Renal cortical epithelial cell (primary cell): ENCODE results near the gene SPOCK1. TPM values are rescaled to one million over a fixed set of nuclear protein-coding genes. Genes with fewer than 3 reads are reported as not detected.
"Not testable (repeated sequence)": the region's sequence is repeated elsewhere in the genome, so short reads cannot be mapped to it uniquely, and the experiment has no call there.

Experiments
- DNase-seq: peaks from one replicate; pipeline ENCODE4 v3.0.0-alpha.2; 2011; ENCODE audit warnings: low read depth
- total RNA-seq: library from RNA; depleted of rRNA; stranded (reverse); fragments of >200 nt; gene quantifications from 2 replicates; pipeline ENCODE4 v1.2.3, GENCODE V29; 2014

SPOCK1 gene
- total RNA-seq, 1 donor from 2014 or later, result 224 TPM

GRCh38 chr5:137264573-137264972 lies 234.6 kb downstream of the SPOCK1 start:
- no peak for DNase-seq

DNA sequence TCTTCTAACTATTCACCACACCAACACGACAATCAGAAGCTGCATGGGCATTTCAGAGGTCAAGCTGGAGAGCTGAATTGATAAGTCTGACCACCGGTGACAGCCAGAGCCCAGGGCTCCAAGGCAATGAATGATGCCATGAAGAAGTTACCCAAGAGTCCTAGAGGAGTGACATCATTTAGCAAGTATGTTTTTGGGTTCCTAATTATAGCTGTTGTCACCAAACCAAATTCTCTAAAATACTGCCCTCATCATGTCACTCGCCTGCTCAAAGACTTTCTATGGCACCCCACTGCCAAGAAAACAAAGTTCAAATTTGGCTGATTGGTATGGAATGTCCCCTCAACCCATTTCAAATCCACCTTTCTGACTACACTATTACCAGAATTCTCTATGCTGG lies 235.1 kb downstream of the SPOCK1 start:
- no peak for DNase-seq

DNA sequence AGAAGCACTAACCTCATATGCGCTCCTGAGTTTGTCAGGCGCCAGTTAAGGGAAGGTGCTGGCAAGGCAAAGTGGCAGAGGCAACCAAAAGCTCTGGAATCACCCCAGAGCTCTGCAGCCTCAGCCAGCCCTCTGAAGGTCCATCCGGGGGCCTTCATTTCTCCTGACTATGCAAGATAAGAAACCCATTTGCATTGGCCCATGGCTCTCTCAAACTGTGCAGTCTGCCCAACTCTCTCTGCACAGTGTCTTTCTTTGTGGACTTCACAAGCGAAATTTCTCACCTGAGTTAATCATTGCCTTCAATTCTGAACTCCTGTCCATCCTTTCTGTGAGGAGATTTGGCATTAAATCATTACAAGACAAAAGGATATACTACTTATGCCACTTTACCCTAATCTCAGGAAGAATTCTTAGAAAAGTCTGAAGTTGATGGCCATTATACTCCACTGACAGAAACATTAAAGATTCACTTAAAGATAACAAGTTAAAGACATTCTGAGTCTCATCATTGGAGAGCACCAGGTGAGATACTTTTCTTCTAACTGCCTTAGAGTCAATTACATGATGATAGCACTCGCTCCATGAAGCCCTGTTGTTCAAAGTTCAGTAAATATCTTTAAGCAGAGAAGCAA lies 235.6 kb downstream of the SPOCK1 start:
- DNase-seq, result peak; percentile 57

DNA sequence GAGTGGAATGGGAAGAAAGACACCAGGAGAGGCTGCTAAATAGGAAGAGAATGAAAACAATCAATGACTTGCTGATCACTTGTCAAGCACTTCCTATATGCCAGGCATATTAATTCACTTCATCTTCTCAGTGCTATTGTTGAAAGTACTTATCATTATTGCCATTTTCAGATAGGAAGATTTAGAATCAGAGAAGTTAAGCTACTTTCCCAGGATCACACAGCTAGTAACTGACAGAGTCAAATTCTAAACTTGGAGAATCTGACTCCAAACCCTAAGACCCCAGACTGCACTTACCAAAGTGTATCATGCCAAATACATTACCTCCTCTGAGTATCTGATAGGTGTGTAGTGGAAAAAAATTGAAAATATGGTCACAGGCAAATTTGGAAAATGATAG lies 236.3 kb downstream of the SPOCK1 start:
- no peak for DNase-seq

GRCh38 chr5:137260820-137261695 lies 238.1 kb downstream of the SPOCK1 start:
- no peak for DNase-seq

- not testable (repeated sequence) for DNase-seq
Measured at GRCh38 chr5:137259115-137259514, 240.0 kb downstream of the SPOCK1 start.

DNA sequence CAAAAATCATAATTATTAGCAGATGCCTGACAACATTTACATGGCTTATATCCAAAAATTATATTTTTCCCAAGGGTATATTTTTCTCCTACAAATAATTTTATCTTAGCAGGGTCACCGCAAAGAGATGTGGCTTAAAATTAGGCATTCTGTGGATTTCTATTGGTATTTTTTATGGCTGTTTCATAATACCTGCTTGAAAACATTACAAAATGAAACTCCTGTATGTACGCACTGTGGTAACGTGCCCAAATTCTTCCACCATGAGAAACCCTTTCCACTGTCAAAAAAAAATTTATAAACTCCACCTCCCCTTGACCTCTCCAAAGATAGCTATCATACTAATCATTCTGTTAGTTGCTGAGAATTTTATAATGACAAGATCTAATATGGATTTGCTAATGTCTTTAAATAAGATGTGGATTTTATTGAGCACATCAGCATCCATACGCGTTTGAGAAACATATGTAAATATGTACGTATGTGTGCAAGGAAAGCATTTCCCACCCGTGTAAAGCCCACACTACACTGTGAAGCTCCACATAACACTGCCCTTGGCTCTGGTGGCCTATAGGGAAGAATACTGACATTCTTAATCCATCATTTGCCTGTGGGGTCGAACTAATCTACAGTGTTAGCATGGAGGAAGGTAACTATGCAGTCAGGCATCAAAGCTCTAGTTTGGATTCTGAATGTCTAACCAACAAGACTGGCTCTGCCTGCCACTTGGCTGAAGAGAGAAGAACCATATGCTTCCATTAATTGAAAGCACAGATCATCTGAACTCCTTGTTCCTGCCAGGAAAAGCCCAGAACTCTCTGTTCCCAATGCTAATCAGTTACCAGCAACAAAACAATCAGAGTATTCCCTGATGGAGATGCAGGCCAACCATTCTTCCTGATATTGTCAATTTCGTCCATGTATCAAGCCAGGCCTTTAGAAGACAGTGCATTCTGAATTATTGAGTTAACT lies 244.7 kb downstream of the SPOCK1 start:
- no peak for DNase-seq

DNA sequence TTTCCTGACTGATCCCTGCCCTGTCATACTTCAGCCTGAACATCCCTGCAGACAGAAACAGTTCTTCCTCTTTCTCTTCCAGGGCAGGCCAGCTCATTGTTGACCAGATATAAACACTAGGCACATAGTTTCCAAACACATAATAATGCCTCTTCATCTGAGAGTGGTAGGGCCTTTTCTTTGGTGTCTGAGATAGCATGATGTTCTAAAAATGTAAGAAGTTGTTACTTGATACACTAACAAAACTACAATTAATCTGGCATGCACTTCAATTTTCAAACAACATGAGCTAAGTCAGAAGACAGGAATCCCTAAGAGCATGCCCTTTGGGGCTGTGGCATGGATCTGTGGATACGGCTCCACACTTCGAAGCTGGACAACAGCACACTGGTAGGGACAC lies 246.6 kb downstream of the SPOCK1 start:
- DNase-seq, result no peak

DNA sequence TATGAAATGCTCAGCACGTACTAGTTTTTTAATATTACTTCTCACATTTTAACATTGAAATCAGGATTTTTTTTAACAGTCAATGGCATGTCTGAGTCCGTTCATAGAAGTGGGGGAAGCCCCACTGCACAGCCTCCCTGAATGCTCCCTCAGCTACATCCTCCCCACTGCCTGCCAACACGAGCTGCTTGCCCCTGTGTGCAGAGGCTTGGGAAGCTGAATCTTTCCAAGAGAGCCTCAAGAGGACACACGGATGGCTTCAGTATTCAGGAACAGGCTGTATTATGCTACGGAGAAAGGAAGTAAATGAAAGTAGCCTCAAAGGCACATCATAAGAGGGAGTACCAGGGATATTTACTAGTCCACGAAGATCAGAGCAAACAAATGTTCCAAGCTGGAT lies 248.7 kb downstream of the SPOCK1 start:
- no peak for DNase-seq

- DNase-seq, result peak; percentile 94
Measured at GRCh38 chr5:137248527-137248926, 250.6 kb downstream of the SPOCK1 start.

DNA sequence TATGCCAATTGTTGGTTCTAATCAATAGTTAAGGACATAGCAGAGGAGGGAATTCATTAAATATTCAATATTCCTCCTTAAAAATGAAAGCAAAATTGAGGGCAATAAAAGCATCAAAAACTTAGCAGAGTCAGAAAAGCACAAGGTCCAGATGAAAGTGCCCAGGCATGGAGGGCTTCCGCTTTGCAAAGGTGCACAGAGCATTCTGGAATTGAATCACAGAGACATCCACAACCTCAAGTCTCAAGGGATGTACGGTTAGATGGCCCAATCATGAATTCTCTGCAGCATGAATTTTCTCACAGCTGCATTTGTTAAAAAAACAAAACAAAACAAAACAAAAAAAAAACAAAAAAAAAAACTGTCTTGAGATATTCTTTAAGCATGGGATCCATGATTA lies 253.7 kb downstream of the SPOCK1 start:
- no peak for DNase-seq

- DNase-seq, result no peak
Measured at GRCh38 chr5:137240285-137240684, 258.8 kb downstream of the SPOCK1 start.

GRCh38 chr5:137236849-137237507 lies 262.1 kb downstream of the SPOCK1 start:
- DNase-seq, result no peak

- DNase-seq, result peak; percentile 11
Measured at GRCh38 chr5:137236252-137236651, 262.9 kb downstream of the SPOCK1 start.

DNA sequence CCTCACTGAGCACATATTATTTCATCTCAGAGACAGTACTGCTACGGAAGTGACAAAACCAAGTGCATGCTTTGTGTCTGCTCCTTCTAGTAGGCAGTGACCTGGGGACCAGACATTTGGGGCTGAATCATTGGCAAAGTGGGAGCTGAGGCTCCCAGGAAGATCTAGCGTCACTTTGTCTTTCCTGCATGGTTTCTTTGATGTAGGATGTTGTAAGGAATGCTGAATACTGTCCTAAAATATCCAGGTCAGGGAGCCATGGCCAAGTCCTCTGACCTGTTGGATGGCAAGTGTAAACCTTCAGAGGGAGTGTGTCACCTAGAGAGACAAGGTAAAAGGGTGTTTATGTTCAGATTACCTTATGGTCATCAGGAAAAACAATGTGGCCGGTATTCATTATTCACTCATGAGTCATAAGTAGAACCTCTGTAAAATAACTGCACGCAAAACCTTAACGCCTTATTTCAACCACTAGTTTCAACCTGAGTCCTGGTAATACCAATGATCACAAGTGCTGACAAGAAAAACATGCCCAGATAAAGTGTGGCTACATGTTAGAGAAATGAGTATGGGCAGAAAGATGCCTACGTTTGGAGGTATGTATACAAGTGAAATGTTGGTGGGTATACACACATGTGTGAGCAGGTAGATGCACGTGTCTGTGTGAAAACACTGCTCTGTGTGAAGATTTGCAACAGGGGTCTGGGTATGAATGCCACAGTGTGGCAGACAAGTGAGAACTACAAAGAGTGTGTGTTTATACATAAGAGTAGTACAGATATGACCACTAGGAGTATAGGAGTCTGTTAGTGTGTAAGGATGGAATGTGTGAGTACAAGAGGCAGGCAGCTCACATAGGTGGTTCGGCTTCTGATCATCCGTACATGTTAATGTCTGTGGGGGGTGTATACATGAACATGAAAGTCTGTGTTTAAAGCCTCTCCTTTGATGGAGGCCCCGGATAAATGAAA lies 263.9 kb downstream of the SPOCK1 start:
- peak; percentile 87 for DNase-seq

GRCh38 chr5:137233726-137234125 lies 265.4 kb downstream of the SPOCK1 start:
- no peak for DNase-seq

- not testable (repeated sequence) for DNase-seq
Measured at GRCh38 chr5:137233304-137233703, 265.8 kb downstream of the SPOCK1 start.

GRCh38 chr5:137231540-137231939 lies 267.6 kb downstream of the SPOCK1 start:
- no peak for DNase-seq

GRCh38 chr5:137228816-137229215 lies 270.3 kb downstream of the SPOCK1 start:
- no peak for DNase-seq

- no peak for DNase-seq
Measured at GRCh38 chr5:137226081-137226480, 273.0 kb downstream of the SPOCK1 start.
